NCI-H1105 treated with DMSO at 0.1 percent for 48 hours (cell line): ENCODE measurements around the gene AUTS2.

Experiments used
- DNase-seq: peaks from one replicate; lab custom pipeline; 2025; lab: John Stamatoyannopoulos, UW

Gene AUTS2

DNA sequence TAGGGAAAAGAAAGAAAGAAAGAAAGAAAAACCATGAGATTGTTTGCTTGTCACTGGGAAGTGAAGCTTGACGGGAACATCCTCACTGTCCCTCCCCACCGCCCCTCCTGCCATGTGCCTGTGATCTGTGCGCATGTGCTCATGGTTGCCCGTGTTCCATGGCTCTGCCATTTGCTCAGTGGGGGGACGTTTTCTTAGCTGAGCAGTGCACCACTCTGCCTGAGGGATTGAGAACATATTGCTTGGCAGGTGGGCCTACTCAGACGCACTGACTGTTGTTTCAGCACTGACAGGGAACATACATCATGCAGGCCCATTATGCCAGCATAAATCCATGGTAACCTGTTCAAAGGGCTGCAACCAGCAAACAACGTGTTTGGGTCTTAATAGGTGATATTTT, 785.7 kb downstream of the AUTS2 start:
- no peak for DNase-seq

DNA sequence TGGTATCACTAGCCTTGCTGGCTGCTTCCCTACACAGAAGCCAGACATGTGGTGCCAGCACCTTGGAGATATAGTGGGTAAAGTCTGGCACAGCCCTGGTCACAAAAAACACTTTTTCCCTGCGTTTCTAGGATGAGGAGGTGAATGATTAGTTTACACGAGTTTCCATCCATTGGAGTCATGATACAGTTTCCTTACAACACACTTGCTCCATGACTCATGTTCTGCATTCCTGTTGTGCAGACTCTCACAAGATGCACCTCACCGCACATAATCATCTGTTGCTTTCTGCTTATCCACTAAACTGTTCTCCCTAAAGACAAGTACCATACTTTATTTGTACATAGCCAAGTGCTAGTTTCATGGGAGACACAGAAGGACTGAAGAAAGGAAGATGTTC, 786.6 kb downstream of the AUTS2 start:
- no peak for DNase-seq

DNA sequence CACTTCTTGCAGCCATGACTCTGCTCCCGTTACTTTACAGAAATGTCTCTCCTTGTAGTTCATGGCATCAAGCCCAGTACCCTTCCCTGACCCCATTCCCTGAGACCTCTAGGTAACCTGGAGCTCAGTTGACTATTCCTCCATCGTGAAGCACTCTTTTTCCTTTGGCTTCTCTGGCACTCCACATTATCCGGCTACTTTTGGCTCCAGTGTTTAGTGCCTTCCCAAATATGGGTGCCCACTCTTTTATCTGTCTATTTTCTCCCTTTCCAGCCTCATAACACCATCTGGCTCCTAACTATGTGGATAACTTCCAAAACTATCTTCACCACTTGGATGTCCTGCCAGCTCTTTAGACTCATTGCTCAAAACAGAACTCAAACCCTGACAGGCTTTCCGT, 788.9 kb downstream of the AUTS2 start:
- no peak for DNase-seq

DNA sequence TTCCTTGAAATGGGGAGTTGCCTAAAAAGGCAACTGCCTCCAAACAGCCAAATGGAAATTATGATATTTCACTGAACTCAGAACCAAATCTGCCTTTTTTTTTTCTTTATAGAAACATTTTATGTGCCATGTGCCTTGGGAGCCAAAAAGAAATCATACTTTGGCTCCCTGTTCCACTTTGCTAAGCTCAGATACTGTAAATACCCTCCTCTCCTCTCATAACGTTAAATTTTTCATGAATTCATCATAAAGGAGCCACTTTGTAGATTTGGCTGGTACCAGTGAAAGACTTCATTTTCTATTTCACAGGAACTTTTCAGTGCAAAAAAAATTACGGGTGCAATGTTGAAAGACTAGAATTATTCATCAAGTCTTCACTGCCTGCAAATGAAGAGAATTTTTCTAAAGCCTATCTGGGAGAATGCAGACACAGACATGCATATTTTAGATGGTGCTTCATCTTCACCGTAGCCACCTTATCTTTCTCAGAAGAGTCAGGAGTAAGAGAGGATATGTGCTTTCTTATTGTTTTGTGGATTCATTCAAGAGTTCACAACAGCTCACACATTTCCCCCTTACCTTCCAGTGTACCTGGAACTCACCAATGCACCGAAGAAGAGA, 791.4 kb downstream of the AUTS2 start:
- DNase-seq: no peak

DNA sequence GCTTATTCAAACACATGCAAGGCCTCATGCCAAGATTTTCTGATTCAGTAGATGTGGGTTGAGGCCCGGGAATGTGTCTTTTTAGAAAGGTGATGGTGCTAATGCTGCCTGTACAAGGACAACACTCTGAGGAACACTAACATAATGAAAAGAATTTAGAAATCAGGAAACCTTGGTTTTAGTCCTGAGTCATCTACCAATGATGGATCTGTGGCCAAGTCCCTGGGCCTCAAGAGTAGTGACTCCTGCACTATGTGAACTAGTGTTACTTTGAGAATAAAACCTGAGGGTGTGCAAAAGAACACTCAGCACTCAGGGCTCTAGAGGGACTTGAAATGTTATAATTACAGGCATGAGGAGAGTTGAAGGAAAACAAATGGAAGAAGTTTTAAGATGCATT, 792.0 kb downstream of the AUTS2 start:
- no peak for DNase-seq

DNA sequence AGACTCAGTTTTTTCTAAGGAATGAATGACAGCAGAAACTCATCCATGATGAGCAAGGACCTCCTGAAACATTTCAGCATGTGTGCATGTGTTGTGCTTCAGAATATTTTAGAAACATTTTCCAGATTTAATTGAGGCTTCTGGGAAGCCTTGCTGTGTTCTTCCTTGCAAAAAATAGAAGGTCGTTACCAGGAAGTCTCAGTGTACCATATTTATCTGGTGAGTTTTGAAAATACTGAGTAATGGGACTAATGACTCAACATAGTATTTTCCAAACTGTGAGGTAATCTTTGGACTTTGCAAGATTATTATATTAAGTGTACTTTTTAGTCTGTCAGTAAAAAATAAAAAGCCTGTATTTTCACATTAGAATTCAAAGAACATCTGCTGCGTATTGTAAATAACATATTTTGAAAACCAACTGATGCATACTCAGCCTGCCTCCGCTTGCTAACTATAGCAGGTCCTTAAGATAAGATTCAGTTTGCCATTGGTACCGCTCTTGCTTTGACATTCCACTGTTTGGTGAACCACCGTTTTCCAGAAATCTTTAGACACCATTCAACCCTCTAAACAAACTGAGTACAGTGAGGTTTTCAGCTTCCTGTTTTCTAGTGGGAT, 794.1 kb downstream of the AUTS2 start:
- DNase-seq: no peak

DNA sequence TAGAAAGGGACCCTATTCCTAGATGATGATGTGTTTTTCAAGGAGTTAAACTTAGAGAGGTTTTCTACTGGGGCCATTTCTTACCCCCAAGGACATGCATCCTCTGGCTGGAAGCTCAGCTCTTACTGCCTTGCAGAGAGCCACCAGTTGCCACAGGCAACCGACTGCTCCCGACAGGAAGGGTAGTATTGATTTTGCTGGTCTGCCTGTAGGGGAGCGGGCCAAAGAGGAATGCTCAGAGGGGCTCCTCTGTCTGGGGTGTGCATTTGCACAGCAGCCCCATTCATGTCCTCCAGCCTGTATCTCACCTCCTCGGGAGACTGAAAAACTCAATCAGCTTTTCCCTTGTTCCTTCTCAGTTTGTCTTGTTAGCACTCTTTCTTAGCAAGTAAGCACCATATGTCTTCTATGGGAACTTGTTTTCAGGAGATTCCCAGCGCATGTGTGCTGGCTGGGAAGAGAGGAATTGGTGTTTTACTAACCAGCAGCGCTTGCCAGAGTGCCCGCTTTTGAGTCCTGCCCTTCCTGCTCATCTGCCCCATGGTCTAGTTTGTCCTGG, 794.7 kb downstream of the AUTS2 start:
- no peak for DNase-seq

DNA sequence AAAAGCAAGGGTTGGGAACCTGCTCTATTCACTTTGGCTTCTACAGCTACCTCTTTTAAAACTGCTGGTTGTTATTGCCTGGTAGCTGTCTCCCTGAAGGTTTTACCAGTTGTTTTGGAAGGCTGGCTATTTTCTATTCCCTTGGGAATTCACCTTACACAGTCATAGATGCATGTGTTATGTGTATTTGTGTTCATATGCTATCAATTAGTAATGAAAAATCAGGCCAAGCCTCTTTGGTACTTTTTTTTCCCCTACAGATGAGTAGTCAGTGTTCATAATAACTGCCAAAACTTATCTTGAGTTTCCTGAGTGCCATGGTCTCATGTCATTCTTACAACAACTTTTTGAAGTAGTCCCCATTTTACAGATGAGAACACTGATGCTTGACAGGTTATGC, 795.7 kb downstream of the AUTS2 start:
- DNase-seq: no peak

DNA sequence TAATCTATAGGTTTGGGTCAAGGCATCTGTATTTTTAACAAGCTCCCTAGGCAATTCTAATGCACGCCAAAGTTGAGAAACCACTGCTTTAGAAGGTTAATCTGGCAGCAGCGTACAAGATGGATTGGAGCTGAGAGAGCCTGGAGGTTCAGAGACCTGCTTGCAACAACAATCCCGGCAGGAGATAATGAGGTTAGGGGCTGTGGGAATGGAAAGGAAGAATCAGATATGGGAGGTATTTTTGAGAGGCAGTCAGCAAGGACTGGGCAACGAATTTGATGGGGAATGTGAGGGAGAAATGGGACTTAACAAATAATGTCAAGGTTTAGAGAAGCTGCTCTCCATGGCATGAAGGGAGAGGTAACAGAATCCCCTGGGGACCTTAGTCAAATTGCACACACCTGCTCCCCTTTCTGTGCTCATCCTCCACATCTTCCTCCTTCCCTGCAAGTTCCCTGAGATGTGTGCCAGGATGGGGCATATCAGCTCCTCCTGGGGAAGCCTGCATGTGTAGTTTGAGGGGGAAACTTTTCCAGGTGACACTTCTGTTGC, 802.6 kb downstream of the AUTS2 start:
- no peak for DNase-seq

DNA sequence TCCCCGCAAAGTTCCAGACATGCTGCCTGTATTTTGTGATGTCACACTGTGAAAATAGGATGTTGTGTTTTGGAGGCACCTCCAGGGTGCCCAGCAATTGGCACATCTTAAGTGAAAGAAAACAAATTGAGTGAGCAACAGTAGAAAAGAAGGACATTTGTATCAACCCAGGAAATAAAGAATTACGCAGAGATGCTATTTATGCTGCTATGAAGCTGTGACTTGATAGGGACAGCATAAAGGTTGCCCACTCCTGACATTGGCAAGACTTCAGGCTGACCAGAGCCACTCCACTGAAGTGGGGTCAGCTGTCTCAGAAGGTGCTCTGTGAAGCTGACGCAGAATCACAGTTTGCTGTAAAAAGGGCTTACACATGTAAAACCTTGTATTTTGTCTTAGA, 803.8 kb downstream of the AUTS2 start:
- DNase-seq: no peak

DNA sequence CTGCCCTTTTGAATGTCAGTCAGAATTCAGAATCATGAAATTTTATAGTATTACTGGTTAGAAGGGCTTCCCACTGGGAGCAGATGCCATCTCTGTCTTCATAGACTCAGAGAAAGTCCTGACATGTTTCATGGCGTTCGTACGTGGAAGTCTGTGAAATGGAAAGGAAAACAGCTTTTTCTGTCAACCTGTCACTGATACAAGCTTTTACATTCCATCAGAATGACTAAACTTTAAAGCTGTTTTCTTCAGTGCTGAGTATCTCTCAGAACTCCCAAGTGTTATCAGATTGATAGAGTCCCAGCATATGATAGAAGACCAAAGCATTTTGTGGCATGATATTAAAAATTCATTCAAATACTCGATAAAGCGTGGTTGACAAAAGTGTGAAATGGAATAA, 807.0 kb downstream of the AUTS2 start:
- no peak for DNase-seq

DNA sequence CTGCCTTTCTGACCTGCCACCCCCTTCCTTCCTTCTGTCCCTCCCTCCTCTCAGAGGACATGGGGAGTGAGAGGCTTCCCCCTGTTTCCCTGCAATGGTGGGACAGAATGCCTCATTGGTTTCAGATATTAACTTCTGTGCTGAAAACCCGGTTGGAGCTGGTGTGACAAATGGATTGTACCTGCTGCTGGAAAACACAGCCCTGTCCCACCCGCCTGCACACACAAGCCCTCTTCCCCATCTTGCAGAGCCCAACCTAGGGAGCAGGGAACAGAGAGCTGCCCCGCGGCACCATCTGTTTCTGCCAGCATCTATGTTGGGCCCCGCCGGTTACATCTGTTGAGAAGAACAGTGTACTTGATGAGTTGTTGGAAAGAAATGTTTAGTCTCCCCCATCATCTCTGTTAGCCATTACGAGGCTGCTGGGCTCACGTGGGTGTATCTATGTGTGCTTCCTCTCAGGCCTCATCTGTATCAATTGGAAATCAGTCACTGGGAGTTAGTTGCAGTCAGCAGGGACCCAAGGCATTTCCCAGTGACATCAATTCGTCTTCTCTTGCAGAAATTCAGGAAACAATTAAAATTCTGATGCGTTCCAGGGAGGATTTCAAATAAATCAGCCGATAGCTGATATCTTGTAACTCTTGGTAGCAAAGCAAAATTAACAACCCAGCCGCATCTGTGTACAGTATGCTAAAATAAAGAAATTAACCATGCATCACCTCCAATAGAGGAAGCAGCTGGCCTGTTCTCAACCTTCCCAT, 808.1 kb downstream of the AUTS2 start:
- no peak for DNase-seq

DNA sequence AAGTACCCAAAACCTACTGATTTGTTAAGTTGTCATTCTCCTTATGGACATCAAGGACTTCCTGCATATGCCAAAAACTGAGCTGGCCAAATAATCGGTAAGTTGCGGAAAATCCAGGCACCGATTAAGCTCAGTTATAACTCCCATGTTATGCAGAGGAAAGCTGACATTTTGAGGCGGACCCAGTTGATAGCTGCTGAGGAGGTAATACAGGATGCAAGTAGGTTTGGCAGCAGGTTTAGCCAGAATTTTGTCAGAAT, 808.6 kb downstream of the AUTS2 start:
- no peak for DNase-seq

DNA sequence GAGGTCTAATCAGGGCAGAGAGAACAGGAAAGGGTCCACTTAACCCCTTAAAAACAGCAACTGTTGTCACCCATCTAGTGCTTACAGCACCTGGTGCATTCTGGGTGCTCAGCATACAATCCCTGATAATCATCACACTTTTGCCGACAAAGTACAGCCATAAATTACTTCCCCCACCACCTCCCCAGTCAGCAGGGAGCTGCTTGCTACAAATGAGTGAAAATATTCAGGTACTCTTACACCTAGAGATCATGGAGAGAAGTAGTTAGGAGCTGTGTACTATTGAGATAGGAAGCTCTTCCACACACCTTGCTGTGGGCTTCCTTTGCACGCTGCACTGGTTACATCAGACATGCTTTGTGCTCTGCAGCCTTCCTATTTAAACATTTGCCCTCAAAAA, 810.2 kb downstream of the AUTS2 start:
- DNase-seq: no peak

DNA sequence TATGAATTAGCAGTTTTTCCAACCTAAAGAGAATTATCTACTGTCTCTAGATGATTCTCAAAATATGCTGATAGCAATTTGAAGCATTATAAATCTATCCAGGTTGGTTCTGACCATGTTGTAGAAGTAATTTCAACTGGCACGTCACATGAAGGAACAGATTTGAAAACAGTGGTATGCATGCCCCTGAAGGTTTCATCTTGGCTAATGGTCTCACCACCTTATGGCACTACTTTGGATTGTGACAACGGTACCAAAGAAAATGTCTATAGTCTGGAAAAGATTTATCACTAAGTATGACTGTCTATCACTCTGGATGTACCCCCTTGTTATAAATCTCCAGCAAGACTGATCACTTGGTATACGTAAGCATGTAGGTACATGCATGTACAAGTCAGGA, 810.6 kb downstream of the AUTS2 start:
- DNase-seq: no peak

DNA sequence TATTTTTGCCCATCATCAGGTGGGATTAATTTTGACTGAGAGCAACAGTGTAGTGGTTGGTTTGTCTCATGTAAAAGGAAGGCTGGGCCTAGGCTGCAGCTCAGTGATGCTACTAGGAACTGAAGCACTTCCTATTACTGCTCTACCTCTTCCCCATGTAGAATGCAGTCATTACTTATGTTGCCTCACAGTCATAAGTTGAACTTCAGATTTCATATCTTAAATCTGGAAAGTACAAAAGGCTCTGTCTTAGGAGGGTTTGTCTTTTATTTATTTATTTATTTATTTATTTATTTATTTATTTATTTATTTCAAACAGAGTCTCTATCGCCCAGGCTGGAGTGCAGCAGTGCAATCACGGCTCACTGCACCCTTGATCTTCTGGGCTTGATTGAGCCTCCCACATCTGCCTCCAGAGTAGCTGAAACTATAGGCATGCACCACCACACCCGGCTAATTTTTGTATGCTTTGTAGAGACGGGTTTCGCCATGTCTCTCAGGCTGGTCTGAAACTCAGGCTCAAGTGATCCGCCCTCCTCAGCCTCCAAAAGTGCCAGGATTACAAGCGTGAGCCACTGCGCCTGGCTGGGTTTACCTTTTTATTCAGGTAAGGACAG, 812.0 kb downstream of the AUTS2 start:
- DNase-seq: no peak

DNA sequence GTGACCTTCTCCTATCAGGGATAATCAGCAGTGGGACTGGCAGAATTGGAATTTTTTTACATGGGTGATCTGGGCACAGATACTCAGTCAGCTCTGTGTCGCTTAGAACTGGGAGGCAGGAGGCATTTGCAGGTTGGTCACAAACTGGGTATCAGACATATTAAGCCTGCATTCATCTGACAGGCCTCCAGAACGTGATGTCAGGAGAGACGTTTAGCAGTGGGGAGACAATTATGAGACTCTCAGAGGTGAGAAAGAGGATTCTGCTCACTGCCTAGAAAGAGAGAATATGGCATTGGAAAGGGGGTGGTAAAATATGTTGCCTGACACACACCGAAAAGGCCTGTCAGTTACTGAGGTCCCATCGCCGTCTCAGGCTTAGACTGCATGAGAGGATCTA, 816.1 kb downstream of the AUTS2 start:
- no peak for DNase-seq

DNA sequence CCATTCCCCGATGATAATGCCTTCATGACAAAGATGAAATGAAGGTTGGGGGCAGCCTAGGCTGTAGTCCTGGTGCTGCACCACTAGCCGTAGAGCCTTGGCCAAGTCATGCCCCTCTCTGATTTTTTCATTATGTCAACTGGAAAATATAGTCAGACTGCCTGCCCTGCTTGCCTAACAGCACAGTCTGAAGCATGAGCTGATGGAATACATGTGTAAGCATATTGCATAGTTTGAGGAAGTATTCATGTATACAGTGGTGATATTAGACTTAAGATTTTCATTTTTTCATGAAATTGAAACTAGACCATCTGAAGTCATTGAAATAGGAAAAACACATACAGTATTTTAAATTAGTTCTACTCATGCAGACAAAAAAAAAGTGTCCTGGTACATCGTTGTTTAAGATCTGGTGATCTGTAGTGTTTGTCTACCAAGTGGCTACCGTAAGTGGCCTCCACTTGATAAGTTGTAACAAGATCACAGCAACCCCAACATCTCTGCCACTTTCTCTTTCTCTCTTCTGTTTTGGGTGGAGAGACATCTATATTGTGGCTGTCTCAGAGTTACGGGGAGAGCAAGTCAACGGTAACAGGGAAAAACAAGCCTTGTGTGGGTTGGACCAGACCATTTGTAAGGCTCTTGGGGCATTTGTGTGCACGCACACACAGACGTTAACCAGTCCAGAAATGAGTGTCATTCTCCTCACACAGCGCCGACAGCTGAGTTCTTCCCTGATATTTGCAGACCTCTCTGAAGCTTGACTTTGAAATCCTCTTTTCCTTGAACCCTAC, 817.1 kb downstream of the AUTS2 start:
- DNase-seq: no peak

DNA sequence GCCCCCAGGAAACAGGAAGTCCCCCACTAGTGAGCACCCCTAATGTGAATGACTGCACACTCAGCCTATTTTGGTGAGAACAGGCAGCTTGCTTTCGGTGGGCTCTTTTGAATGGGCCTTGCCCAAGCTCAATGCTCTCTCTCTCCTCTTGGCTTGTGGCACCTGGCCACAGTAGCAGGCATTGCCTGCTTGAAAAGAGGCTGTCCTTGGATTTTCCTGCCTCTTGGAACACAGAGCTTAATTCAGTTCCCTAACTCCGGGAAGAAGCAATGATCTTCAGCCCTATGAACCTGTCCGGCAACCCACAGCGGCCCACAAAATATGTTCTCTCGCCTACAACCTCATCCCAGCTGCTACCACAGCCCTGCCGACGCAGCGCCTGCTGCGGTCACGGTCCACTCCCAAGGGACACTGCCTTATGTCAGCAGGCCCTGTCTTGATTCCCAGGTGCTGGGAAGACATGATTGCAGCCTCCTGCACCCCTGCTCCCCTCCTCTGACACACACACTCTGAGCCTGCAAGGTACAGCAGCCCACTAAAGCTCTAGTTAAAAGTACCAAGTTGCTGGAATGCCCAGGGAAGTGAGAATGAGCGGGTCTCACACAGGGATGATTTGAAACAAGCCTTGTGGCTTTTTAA, 818.2 kb downstream of the AUTS2 start:
- DNase-seq: no peak

DNA sequence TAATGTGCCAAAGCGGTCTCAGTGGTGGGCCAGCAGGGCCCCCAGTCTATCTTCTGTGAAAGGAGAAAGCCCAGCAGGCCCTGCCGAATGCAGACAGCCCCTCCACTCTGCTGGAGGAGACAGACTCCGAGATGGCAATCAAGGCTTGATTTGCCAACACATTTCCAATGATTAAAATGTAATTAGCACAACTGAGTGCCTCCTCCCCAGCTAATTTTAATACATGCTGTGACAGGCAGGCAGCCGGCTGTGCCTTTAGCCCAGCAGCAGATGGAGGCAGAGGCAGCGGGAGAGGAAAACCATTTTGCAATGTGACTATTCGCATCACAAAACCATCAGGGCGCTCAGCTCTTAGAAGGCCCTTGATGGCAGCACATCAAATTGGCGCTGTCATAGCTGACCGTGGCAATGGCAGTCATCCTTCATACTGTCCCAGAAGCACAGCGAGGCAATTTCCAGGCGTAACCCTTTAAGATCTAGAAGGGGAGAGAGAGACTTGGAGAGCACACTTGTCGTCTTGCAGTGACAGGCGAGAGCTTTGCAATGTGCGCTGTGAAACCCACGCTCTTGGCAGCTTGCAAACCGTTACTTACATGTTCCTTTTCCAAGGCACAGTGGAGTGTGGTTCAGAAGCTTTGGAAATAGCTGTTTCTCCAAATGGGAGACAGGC, 818.8 kb downstream of the AUTS2 start:
- peak; percentile 44 for DNase-seq
